ENCODE data around the gene GRAP2.

GRCh38 chr22:39897841-39898240, 3.0 kb upstream of the GRAP2 start:
- no peak for TF ChIP-seq CTCF (IDR thresholded peaks at IDR 0.05)
- TF ChIP-seq POLR2AphosphoS5 (IDR thresholded peaks at IDR 0.05), result no peak
- TF ChIP-seq POLR2A (IDR thresholded peaks at IDR 0.05), result no peak
- TF ChIP-seq EP300 (IDR thresholded peaks at IDR 0.05), result no peak

Measured in stomach (tissue), 4 donors.